Measurements from ENCODE around the gene C2CD5.

DNA sequence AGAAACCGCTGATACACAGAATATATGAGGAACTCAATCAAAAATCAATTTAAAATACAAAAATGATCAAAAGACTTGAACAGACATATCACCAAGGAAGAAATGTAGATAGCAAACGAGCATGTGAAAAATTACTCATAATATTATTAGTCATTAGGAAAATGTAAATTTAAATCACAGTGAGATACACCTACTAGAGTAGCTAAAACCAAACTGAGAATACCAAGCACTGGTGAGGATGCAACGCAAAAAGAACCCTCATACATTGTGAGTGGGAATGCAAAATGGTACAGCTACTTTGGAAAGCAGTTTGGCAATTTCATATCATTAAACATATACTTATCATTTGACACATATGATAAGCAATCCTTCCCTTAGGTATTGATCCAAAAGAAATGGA, 108.8 kb downstream of the C2CD5 start:
- TF ChIP-seq YY1 (IDR thresholded peaks at IDR 0.05; ENCODE audit: low read depth), result no peak
- TF ChIP-seq EGR1 (IDR thresholded peaks at IDR 0.05), result no peak
- TF ChIP-seq TCF12 (IDR thresholded peaks at IDR 0.05; ENCODE audit: low read depth), result no peak
- TF ChIP-seq RAD21 (IDR thresholded peaks at IDR 0.05; ENCODE audit: low read depth), result no peak
- TF ChIP-seq ZBTB7A (IDR thresholded peaks at IDR 0.05; ENCODE audit: low read depth), result no peak
- no peak for TF ChIP-seq MAX (IDR thresholded peaks at IDR 0.05)
- TF ChIP-seq TEAD4 (IDR thresholded peaks at IDR 0.05), result no peak
- TF ChIP-seq NFIC (IDR thresholded peaks at IDR 0.05), result no peak
- TF ChIP-seq, protein P1, sequence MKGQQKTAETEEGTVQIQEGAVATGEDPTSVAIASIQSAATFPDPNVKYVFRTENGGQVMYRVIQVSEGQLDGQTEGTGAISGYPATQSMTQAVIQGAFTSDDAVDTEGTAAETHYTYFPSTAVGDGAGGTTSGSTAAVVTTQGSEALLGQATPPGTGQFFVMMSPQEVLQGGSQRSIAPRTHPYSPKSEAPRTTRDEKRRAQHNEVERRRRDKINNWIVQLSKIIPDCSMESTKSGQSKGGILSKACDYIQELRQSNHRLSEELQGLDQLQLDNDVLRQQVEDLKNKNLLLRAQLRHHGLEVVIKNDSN (IDR thresholded peaks at IDR 0.05), result no peak
- no peak for TF ChIP-seq EP300 (IDR thresholded peaks at IDR 0.05; ENCODE audit: borderline replicate concordance)
- TF ChIP-seq TAF1 (IDR thresholded peaks at IDR 0.05; ENCODE audit: low read depth), result no peak
- TF ChIP-seq REST (IDR thresholded peaks at IDR 0.05; ENCODE audit: low read depth), result no peak
- no peak for TF ChIP-seq CEBPB (IDR thresholded peaks at IDR 0.05)
- TF ChIP-seq CREB1 (IDR thresholded peaks at IDR 0.05; ENCODE audit: low read depth), result no peak

All from Ishikawa (cell line).